Endothelial cell of umbilical vein (primary cell): ENCODE measurements around the gene CFAP99. TPM values are rescaled to one million over a fixed set of nuclear protein-coding genes. Genes with fewer than 3 reads are reported as not detected.

Source experiments
- BruUV-seq: library from RNA; stranded (reverse); fragments of 400-500 nt; replicated peaks from 2 replicates; lab custom pipeline; 2021; lab: Mats Ljungman, UMichigan
- CTCF ChIA-PET: fragments of 300-600, 350-600 bp; sonication (Branson Sonifier 250); formaldehyde crosslinking; loops from one replicate; lab custom pipeline; 2021; ENCODE audit warnings: antibody characterized with exemption, inconsistent platforms; lab: Charles Lee
- POLR2A ChIA-PET: fragments of 300-600, 350-600 bp; sonication (Branson Sonifier 250); formaldehyde crosslinking; loops from one replicate; lab custom pipeline; 2021; ENCODE audit warnings: antibody characterized with exemption, inconsistent platforms; lab: Charles Lee
- DNase-seq: peaks from one replicate; pipeline ENCODE4 v3.0.0-alpha.2; 2011; ENCODE audit warnings: low read depth, low spot score
- FAIRE-seq: peaks from 2 replicates; lab custom pipeline; 2011; peaks lifted over from hg19 to GRCh38; lab: Jason Lieb, UNC
- H2AFZ ChIP-seq: 2 replicates; pipeline ENCODE4 v1.6.0; 2012; ENCODE audit warnings: low read depth, low read length, control low read depth, inconsistent platforms
- H3K27ac ChIP-seq: 2 replicates; pipeline ENCODE4 v1.5.1; 2011; ENCODE audit warnings: low read depth, mild to moderate bottlenecking, control low read depth, low read length, moderate library complexity; ENCODE audit not compliant: insufficient read depth
- H3K27me3 ChIP-seq, 2 experiments: 2 replicates each; pipeline versions ENCODE4 v1.6.0 to v1.6.1; 2011; ENCODE audit warnings: low read length in 2 of 2, mixed read lengths in 1 of 2; ENCODE audit not compliant: control insufficient read depth in 2 of 2, insufficient read depth in 2 of 2
- H3K36me3 ChIP-seq, 2 experiments: 2 replicates in 1 of 2; 3 replicates in 1 of 2; pipeline ENCODE4 v1.5.1; 2011; ENCODE audit warnings: low read length in 2 of 2, mild to moderate bottlenecking in 1 of 2, moderate library complexity in 1 of 2; ENCODE audit not compliant: control insufficient read depth in 2 of 2, insufficient read depth in 2 of 2; ENCODE audit errors: extremely low read depth in 1 of 2
- H3K4me1 ChIP-seq: 3 replicates; pipeline ENCODE4 v1.5.1; 2011; ENCODE audit warnings: mild to moderate bottlenecking, low read length; ENCODE audit not compliant: control insufficient read depth, insufficient read depth; ENCODE audit errors: extremely low read depth
- H3K4me2 ChIP-seq: 2 replicates; pipeline ENCODE4 v1.6.1; 2011; ENCODE audit warnings: low read length, control low read depth, mixed read lengths; ENCODE audit not compliant: insufficient read depth
- H3K4me3 ChIP-seq, 3 experiments: fragments of 200-600 bp in 1 of 3; sonication (generic), shearing (Covaris generic) in 1 of 3; replicated peaks in 1 of 3; 2 replicates each; pipeline ENCODE4 v1.5.1; 2011 to 2016; ENCODE audit warnings: control low read depth in 3 of 3, low read length in 3 of 3, mild to moderate bottlenecking in 2 of 3, inconsistent platforms in 1 of 3, low read depth in 1 of 3, moderate library complexity in 1 of 3; ENCODE audit not compliant: insufficient read depth in 1 of 3
- H3K79me2 ChIP-seq: 2 replicates; pipeline ENCODE4 v1.6.0; 2012; ENCODE audit warnings: low read length, inconsistent platforms; ENCODE audit not compliant: control insufficient read depth, insufficient read depth
- H3K9ac ChIP-seq: replicated peaks from 2 replicates; pipeline ENCODE3; 2011; ENCODE audit warnings: low read length, control low read depth; ENCODE audit not compliant: insufficient read depth; ENCODE audit errors: extremely low read depth
- H3K9me1 ChIP-seq: replicated peaks from 3 replicates; pipeline ENCODE4 v1.6.0; 2011; ENCODE audit warnings: mild to moderate bottlenecking, low read length; ENCODE audit not compliant: control insufficient read depth, insufficient read depth; ENCODE audit errors: extremely low read depth
- H3K9me3 ChIP-seq: replicated peaks from 2 replicates; pipeline ENCODE4 v1.5.1; 2012; ENCODE audit warnings: low read length, inconsistent platforms; ENCODE audit not compliant: control insufficient read depth, insufficient read depth
- H4K20me1 ChIP-seq: replicated peaks from 2 replicates; pipeline ENCODE3; 2011; ENCODE audit warnings: mild to moderate bottlenecking, low read length; ENCODE audit not compliant: control insufficient read depth, insufficient read depth; ENCODE audit errors: extremely low read depth
- EZH2 ChIP-seq: IDR thresholded peaks from 2 replicates; pipeline ENCODE4 v1.6.1; 2012; ENCODE audit warnings: borderline replicate concordance, low read depth, mild to moderate bottlenecking, moderate library complexity, low read length, inconsistent platforms; ENCODE audit not compliant: severe bottlenecking
- FOS ChIP-seq: IDR thresholded peaks from 2 replicates; pipeline ENCODE4 v1.6.1; 2011; ENCODE audit warnings: mild to moderate bottlenecking, low read length, moderate library complexity, borderline replicate concordance; ENCODE audit not compliant: insufficient read depth
- GATA2 ChIP-seq: IDR thresholded peaks from 2 replicates; pipeline ENCODE4 v1.7.0; 2011; ENCODE audit warnings: low read depth, mild to moderate bottlenecking, moderate library complexity, mixed read lengths, low read length; ENCODE audit not compliant: insufficient read length, insufficient read depth
- JUN ChIP-seq: IDR thresholded peaks from 2 replicates; pipeline ENCODE4 v1.6.1; 2011; ENCODE audit warnings: borderline replicate concordance, low read depth; ENCODE audit not compliant: insufficient read length, insufficient read depth
- MYC ChIP-seq: IDR thresholded peaks from one replicate; pipeline ENCODE4 v1.6.1; 2011; ENCODE audit warnings: mild to moderate bottlenecking, low read depth, low read length
- POLR2A ChIP-seq: IDR thresholded peaks from 2 replicates; pipeline ENCODE4 v1.6.1; 2012; ENCODE audit warnings: low read depth, mild to moderate bottlenecking, control low read depth, low read length
- POLR2AphosphoS5 ChIP-seq: IDR thresholded peaks from 2 replicates; pipeline ENCODE4 v1.6.1; 2012; ENCODE audit warnings: low read depth, mild to moderate bottlenecking, control low read depth, low read length, moderate library complexity; ENCODE audit not compliant: insufficient read depth
- dilution Hi-C: fragments of 300-500 bp; cut with MboI; formaldehyde crosslinking; loops from one replicate; pipeline ENCODE4 v1.15.0; 2019; ENCODE audit warnings: low sequenced_read_pairs; ENCODE audit not compliant: extremely low pct_ligation_motif_present
- intact Hi-C: fragments of 100-400 bp; cut with micrococcal nuclease; formaldehyde crosslinking; loops from one replicate; pipeline ENCODE4 v1.10.0; 2022
- polyA plus RNA-seq, 4 experiments: library from polyadenylated mRNA; depleted of rRNA in 3 of 4; stranded (reverse) in 3 of 4; unstranded in 1 of 4; fragments of >200 nt; gene quantifications; 2 replicates each; pipeline versions ENCODE4 v1.2.1 to v1.2.3, GENCODE V29; 2011 to 2012; ENCODE audit warnings: missing spikeins in 1 of 4
- total RNA-seq: library from RNA; stranded (reverse); gene quantifications from 2 replicates; pipeline ENCODE4 v1.2.3, GENCODE V29; 2021
- TF ChIP-seq, protein P1 (sequence below): IDR thresholded peaks from 2 replicates; pipeline ENCODE4 v1.6.1; 2011; ENCODE audit not compliant: insufficient read depth, insufficient read length
- TF ChIP-seq, protein P2 (sequence below), 2 donors: IDR thresholded peaks; 1 replicate in 1 of 2; 2 replicates in 1 of 2; pipeline ENCODE4 v1.5.1; 2011; ENCODE audit warnings: low read length in 2 of 2, mild to moderate bottlenecking in 2 of 2, moderate library complexity in 2 of 2, control low read depth in 1 of 2, inconsistent platforms in 1 of 2, low read depth in 1 of 2; ENCODE audit not compliant: insufficient read depth in 1 of 2; ENCODE audit errors: extremely low read depth in 1 of 2

Gene CFAP99
- total and polyA plus RNA-seq, 2 donors (not counting 3 experiments of a cell fraction or from before 2014, with no cell fraction given): 0.03 TPM; not detected in 1

DNA sequence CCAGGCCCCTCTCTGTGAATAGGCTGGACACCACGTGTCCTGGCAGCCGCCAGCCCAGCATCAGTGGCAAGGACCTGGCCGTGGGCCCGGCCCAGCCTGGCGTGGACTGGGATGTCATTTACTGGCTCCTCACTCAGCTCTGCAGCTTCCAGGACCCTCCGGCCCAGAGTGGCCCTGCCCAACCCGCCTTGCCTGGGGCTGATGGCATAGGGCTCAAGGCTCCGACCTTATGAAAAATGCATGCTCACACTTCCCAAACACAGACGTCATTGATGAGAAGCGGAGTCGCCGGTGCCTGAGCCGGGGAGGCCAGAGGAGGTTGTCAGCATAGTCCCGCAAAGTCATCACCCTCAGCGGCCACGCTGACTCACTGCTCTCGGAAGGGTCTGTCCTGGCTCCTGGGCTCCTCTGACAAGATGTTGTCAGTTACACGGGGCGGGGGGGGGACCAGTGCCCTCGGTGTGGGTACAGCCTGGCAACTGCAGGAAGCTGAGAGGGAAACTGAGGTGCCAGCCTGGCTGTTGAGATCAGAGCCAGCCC lies 14.3 kb downstream of the CFAP99 start:
- no peaks in the 10 kb centered on the region for H3K79me2 ChIP-seq
- BruUV-seq: no TSS peak
- H4K20me1 ChIP-seq: no peaks in the 10 kb centered on the region
- TF ChIP-seq GATA2: no peak
- no peak for TF ChIP-seq POLR2AphosphoS5
- no peak for TF ChIP-seq EZH2
- TF ChIP-seq, protein P1, sequence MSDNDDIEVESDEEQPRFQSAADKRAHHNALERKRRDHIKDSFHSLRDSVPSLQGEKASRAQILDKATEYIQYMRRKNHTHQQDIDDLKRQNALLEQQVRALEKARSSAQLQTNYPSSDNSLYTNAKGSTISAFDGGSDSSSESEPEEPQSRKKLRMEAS: no peak
- no peak for TF ChIP-seq JUN
- no peak for TF ChIP-seq POLR2A
- TF ChIP-seq FOS: no peak
- no peak for TF ChIP-seq MYC
- TF ChIP-seq, protein P2, sequence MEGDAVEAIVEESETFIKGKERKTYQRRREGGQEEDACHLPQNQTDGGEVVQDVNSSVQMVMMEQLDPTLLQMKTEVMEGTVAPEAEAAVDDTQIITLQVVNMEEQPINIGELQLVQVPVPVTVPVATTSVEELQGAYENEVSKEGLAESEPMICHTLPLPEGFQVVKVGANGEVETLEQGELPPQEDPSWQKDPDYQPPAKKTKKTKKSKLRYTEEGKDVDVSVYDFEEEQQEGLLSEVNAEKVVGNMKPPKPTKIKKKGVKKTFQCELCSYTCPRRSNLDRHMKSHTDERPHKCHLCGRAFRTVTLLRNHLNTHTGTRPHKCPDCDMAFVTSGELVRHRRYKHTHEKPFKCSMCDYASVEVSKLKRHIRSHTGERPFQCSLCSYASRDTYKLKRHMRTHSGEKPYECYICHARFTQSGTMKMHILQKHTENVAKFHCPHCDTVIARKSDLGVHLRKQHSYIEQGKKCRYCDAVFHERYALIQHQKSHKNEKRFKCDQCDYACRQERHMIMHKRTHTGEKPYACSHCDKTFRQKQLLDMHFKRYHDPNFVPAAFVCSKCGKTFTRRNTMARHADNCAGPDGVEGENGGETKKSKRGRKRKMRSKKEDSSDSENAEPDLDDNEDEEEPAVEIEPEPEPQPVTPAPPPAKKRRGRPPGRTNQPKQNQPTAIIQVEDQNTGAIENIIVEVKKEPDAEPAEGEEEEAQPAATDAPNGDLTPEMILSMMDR (IDR thresholded peaks at IDR 0.05; ENCODE audit: extremely low read depth in 1 of 2, insufficient read depth in 1 of 2, low read depth in 1 of 2, low read length in 2 of 2): no peak
- H3K27ac ChIP-seq: no peak overlapping the region
- no peak overlapping the region for H3K4me2 ChIP-seq
- FAIRE-seq (no peak), DNase-seq (no peak)
- intact Hi-C loops: no loop called here
- H3K4me3 ChIP-seq: no peak overlapping the region
- H3K9ac ChIP-seq: no peak overlapping the region
- dilution Hi-C loops: no loop called here
- ChIA-PET CTCF (interaction anchor here (0.9 to 1.5 kb wide), 2 partner anchors 8 to 213 kb away, joined by 3 to 5 read pairs; no protein-coding TSS in a partner anchor), POLR2A (no interaction called here)
- H3K36me3 ChIP-seq: no peaks in the 10 kb centered on the region
- no peaks in the 10 kb centered on the region for H3K4me1 ChIP-seq
- no peak overlapping the region for H2AFZ ChIP-seq
- no peaks in the 10 kb centered on the region for H3K9me1 ChIP-seq
- no peaks in the 10 kb centered on the region for H3K9me3 ChIP-seq
- H3K27me3 ChIP-seq: no peaks in the 10 kb centered on the region
